ENCODE results near the gene TTC17.

Gene TTC17, protein sequence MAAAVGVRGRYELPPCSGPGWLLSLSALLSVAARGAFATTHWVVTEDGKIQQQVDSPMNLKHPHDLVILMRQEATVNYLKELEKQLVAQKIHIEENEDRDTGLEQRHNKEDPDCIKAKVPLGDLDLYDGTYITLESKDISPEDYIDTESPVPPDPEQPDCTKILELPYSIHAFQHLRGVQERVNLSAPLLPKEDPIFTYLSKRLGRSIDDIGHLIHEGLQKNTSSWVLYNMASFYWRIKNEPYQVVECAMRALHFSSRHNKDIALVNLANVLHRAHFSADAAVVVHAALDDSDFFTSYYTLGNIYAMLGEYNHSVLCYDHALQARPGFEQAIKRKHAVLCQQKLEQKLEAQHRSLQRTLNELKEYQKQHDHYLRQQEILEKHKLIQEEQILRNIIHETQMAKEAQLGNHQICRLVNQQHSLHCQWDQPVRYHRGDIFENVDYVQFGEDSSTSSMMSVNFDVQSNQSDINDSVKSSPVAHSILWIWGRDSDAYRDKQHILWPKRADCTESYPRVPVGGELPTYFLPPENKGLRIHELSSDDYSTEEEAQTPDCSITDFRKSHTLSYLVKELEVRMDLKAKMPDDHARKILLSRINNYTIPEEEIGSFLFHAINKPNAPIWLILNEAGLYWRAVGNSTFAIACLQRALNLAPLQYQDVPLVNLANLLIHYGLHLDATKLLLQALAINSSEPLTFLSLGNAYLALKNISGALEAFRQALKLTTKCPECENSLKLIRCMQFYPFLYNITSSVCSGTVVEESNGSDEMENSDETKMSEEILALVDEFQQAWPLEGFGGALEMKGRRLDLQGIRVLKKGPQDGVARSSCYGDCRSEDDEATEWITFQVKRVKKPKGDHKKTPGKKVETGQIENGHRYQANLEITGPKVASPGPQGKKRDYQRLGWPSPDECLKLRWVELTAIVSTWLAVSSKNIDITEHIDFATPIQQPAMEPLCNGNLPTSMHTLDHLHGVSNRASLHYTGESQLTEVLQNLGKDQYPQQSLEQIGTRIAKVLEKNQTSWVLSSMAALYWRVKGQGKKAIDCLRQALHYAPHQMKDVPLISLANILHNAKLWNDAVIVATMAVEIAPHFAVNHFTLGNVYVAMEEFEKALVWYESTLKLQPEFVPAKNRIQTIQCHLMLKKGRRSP

DNA sequence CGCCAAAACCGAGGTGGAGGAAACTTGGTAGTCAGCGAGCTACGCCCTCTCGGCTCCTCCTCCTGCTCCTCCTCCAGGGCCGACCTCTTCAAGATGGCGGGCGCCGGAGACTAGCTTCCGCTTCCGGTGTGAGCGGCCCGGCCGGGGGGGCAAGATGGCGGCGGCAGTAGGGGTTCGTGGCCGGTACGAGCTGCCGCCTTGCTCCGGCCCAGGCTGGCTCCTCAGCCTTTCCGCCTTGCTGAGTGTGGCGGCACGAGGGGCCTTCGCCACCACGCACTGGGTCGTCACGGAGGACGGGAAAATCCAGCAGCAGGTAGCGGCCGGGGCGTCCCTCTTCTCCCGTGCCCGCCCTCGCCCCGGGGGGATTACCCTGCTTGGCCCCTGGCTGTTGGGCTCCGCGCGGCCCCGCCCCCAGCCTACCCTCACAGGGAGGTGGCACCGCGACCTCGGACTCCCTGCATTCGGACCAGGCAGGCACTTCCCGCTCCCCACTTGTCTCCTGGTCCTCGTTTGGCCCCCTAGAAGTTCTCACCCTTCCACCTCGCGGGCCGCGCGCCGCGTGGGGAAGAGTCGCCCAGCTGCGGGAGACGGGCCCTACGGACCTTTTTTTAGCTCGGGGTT lies at the start of gene TTC17:
Gene TTC17 (plus strand): TSS at position 120 of the 621 bp plus-strand sequence. CDS start 35 bp downstream, at position 155.
- CTCF ChIA-PET: interaction anchor here (0.6 to 1.5 kb wide), 2 partner anchors 46 to 61 kb away, joined by 3 to 4 read pairs; partner anchors contain the start of gene API5
- peak; percentile 89 for DNase-seq (ENCODE audit: low spot score)
- peak within 1 kb of the TSS; percentile 84 for H3K27ac ChIP-seq
- POLR2A ChIA-PET (ENCODE audit: low non-redundant PET): no interaction called here
- TF ChIP-seq, protein P1, sequence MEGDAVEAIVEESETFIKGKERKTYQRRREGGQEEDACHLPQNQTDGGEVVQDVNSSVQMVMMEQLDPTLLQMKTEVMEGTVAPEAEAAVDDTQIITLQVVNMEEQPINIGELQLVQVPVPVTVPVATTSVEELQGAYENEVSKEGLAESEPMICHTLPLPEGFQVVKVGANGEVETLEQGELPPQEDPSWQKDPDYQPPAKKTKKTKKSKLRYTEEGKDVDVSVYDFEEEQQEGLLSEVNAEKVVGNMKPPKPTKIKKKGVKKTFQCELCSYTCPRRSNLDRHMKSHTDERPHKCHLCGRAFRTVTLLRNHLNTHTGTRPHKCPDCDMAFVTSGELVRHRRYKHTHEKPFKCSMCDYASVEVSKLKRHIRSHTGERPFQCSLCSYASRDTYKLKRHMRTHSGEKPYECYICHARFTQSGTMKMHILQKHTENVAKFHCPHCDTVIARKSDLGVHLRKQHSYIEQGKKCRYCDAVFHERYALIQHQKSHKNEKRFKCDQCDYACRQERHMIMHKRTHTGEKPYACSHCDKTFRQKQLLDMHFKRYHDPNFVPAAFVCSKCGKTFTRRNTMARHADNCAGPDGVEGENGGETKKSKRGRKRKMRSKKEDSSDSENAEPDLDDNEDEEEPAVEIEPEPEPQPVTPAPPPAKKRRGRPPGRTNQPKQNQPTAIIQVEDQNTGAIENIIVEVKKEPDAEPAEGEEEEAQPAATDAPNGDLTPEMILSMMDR (conservative IDR thresholded peaks at IDR 0.05; ENCODE audit: low read depth): no peak

GRCh38 chr11:43311791-43312607 lies 46.7 kb upstream of the TTC17 start, which contains the start of gene API5:
Gene API5 (plus strand): TSS chr11:43311996. CDS start chr11:43312128, 132 bp downstream.
- POLR2A ChIA-PET (ENCODE audit: low non-redundant PET): interaction anchor here (0.5 kb wide), 1 partner anchor 9 kb away, joined by 3 read pairs; no protein-coding TSS in a partner anchor
- peak; percentile 80 for DNase-seq (ENCODE audit: low spot score)
- CTCF ChIA-PET: interaction anchor here (0.5 to 1.6 kb wide), 10 partner anchors 9 to 1286 kb away, joined by 3 to 6 read pairs (median 4); partner anchors contain the start of gene TTC17
- H3K27ac ChIP-seq: peak within 1 kb of the TSS; percentile 86
- TF ChIP-seq, protein P1 (conservative IDR thresholded peaks at IDR 0.05; ENCODE audit: low read depth): peak; percentile 76

DNA sequence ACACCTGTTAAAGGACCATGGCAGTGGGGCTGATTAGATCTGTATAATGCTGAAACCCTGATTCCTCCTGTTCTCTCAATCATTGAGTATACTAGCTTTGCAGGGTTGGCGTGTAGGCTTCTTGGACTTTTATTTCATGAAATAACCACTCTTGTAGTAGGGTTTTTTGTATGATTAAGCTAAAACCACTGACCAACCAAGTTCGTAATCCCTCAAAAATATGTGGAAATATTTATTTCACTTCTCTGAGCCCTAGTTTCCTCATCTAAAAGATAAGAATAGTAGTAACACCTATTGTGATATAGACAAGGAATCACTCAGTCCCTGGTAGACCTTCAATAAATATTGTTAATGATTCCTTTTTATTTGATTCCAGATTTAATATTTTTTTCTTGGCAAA lies 42.8 kb upstream of the TTC17 start:
- CTCF ChIA-PET: no interaction called here

GRCh38 chr11:43316451-43316850 lies 42.3 kb upstream of the TTC17 start:
- ChIA-PET CTCF (interaction anchor here (0.8 kb wide), 1 partner anchor 197 kb away, joined by 8 read pairs; no protein-coding TSS in a partner anchor), POLR2A (ENCODE audit: low non-redundant PET) (no interaction called here)
- H3K27ac ChIP-seq: no peak overlapping the region
- TF ChIP-seq, protein P1 (conservative IDR thresholded peaks at IDR 0.05; ENCODE audit: low read depth): no peak
- DNase-seq (ENCODE audit: low spot score): no peak

More for the DNA sequence above, 42.8 kb upstream of the TTC17 start:
- POLR2A ChIA-PET (ENCODE audit: low non-redundant PET): no interaction called here
- no peak for DNase-seq (ENCODE audit: low spot score)
- H3K27ac ChIP-seq: no peak overlapping the region
- TF ChIP-seq, protein P1 (conservative IDR thresholded peaks at IDR 0.05; ENCODE audit: low read depth): no peak

- peak; percentile 71 for DNase-seq (ENCODE audit: low spot score)
- ChIA-PET POLR2A (ENCODE audit: low non-redundant PET) (no interaction called here), CTCF (no interaction called here)
- TF ChIP-seq, protein P1 (conservative IDR thresholded peaks at IDR 0.05; ENCODE audit: low read depth): no peak
- H3K27ac ChIP-seq: no peak overlapping the region
These were observed 30.7 kb upstream of the TTC17 start for GRCh38 chr11:43327987-43328386.
